ENCODE measurements around the gene CREBL2. TPM values are rescaled to one million over a fixed set of nuclear protein-coding genes. Genes with fewer than 3 reads are reported as not detected.
"Not testable (repeated sequence)": the region's sequence is repeated elsewhere in the genome, so short reads cannot be mapped to it uniquely, and the experiment has no call there.

The CREBL2 gene
- total RNA-seq, 1 donor from 2014 or later = 26.9 TPM

- Mint-ChIP-seq H3K27me3 (ENCODE audit: unreplicated experiment) (peaks cover 3% of the 10 kb centered on the region), H3K36me3 (ENCODE audit: low read depth, unreplicated experiment) (peaks cover 19% of the 10 kb centered on the region), H3K9me3 (ENCODE audit: unreplicated experiment) (peaks cover 8% of the 10 kb centered on the region), H3K27ac (ENCODE audit: unreplicated experiment) (no peak overlapping the region), H3K4me3 (ENCODE audit: unreplicated experiment) (no peak overlapping the region), H3K4me1 (ENCODE audit: unreplicated experiment) (peaks cover 2% of the 10 kb centered on the region)
- TF ChIP-seq, protein P1, sequence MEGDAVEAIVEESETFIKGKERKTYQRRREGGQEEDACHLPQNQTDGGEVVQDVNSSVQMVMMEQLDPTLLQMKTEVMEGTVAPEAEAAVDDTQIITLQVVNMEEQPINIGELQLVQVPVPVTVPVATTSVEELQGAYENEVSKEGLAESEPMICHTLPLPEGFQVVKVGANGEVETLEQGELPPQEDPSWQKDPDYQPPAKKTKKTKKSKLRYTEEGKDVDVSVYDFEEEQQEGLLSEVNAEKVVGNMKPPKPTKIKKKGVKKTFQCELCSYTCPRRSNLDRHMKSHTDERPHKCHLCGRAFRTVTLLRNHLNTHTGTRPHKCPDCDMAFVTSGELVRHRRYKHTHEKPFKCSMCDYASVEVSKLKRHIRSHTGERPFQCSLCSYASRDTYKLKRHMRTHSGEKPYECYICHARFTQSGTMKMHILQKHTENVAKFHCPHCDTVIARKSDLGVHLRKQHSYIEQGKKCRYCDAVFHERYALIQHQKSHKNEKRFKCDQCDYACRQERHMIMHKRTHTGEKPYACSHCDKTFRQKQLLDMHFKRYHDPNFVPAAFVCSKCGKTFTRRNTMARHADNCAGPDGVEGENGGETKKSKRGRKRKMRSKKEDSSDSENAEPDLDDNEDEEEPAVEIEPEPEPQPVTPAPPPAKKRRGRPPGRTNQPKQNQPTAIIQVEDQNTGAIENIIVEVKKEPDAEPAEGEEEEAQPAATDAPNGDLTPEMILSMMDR (IDR thresholded peaks at IDR 0.05; ENCODE audit: unreplicated experiment) = no peak
- no peak for DNase-seq (ENCODE audit: low spot score)
Measured at GRCh38 chr12:12651752-12652151, 40.1 kb downstream of the CREBL2 start.

DNA sequence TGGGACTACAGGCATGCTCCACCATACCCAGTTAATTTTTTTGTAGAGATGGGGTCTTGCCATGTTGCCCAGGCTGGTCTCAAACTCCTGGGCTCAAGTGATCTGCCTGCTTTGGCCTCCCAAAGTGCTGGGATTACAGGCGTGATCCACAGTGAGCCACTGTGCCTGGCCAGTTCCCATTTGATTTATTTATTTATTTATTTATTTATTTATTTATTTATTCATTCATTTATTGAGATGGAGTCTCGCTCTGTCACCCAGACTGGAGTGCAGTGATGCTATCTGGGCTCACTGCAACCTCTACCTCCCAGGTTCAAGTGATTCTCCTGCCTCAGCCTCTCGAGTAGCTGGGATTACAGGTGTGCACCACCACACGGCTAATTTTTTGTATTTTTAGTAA is 41.0 kb downstream of the CREBL2 start:
- not testable (repeated sequence) for H3K4me3 Mint-ChIP-seq (ENCODE audit: unreplicated experiment); H3K36me3 Mint-ChIP-seq (ENCODE audit: low read depth, unreplicated experiment); H3K4me1 Mint-ChIP-seq (ENCODE audit: unreplicated experiment); H3K27me3 Mint-ChIP-seq (ENCODE audit: unreplicated experiment); DNase-seq (ENCODE audit: low spot score); H3K27ac Mint-ChIP-seq (ENCODE audit: unreplicated experiment); H3K9me3 Mint-ChIP-seq (ENCODE audit: unreplicated experiment)

- peaks cover 3% of the 10 kb centered on the region for H3K36me3 Mint-ChIP-seq (ENCODE audit: low read depth, unreplicated experiment)
- H3K9me3 Mint-ChIP-seq (ENCODE audit: unreplicated experiment) = peaks cover 2% of the 10 kb centered on the region
- no peak overlapping the region for H3K4me3 Mint-ChIP-seq (ENCODE audit: unreplicated experiment)
Measured at GRCh38 chr12:12653922-12654321, 42.2 kb downstream of the CREBL2 start.

GRCh38 chr12:12654691-12655460 is 43.2 kb downstream of the CREBL2 start:
- TF ChIP-seq, protein P1 (IDR thresholded peaks at IDR 0.05; ENCODE audit: unreplicated experiment) = no peak
- peaks cover 4% of the 10 kb centered on the region for H3K4me1 Mint-ChIP-seq (ENCODE audit: unreplicated experiment)
- H3K27me3 Mint-ChIP-seq (ENCODE audit: unreplicated experiment) = peaks cover 1% of the 10 kb centered on the region
- no peak overlapping the region for H3K4me3 Mint-ChIP-seq (ENCODE audit: unreplicated experiment)
- no peak overlapping the region for H3K27ac Mint-ChIP-seq (ENCODE audit: unreplicated experiment)
- DNase-seq (ENCODE audit: low spot score) = no peak
- H3K9me3 Mint-ChIP-seq (ENCODE audit: unreplicated experiment) = no peaks in the 10 kb centered on the region
- H3K36me3 Mint-ChIP-seq (ENCODE audit: low read depth, unreplicated experiment) = no peaks in the 10 kb centered on the region

More at GRCh38 chr12:12653922-12654321, 42.2 kb downstream of the CREBL2 start:
- peaks cover 4% of the 10 kb centered on the region for H3K4me1 Mint-ChIP-seq (ENCODE audit: unreplicated experiment)
- TF ChIP-seq, protein P1 (IDR thresholded peaks at IDR 0.05; ENCODE audit: unreplicated experiment) = no peak
- H3K27me3 Mint-ChIP-seq (ENCODE audit: unreplicated experiment) = peaks cover 2% of the 10 kb centered on the region
- no peak overlapping the region for H3K27ac Mint-ChIP-seq (ENCODE audit: unreplicated experiment)
- DNase-seq (ENCODE audit: low spot score) = no peak

GRCh38 chr12:12660201-12660600 is 48.5 kb downstream of the CREBL2 start:
- no peak for DNase-seq (ENCODE audit: low spot score)
- H3K27me3 Mint-ChIP-seq (ENCODE audit: unreplicated experiment) = peaks cover 1% of the 10 kb centered on the region
- no peaks in the 10 kb centered on the region for H3K36me3 Mint-ChIP-seq (ENCODE audit: low read depth, unreplicated experiment)
- H3K4me3 Mint-ChIP-seq (ENCODE audit: unreplicated experiment) = no peak overlapping the region
- TF ChIP-seq, protein P1 (IDR thresholded peaks at IDR 0.05; ENCODE audit: unreplicated experiment) = no peak
- H3K4me1 Mint-ChIP-seq (ENCODE audit: unreplicated experiment) = peaks cover 7% of the 10 kb centered on the region
- H3K27ac Mint-ChIP-seq (ENCODE audit: unreplicated experiment) = no peak overlapping the region
- H3K9me3 Mint-ChIP-seq (ENCODE audit: unreplicated experiment) = no peaks in the 10 kb centered on the region
